ENCODE data around the gene LRRC49. TPM values are rescaled to one million over a fixed set of nuclear protein-coding genes. Genes with fewer than 3 reads are reported as not detected.

LRRC49 gene
- total and polyA plus RNA-seq, 2 experiments from 2014 or later = 8.5 to 14.6 TPM

- no peaks in the 10 kb centered on the region for H3K27me3 ChIP-seq (ENCODE audit: insufficient read depth)
- Mint-ChIP-seq H3K36me3 (ENCODE audit: low read depth) (peaks cover 3% of the 10 kb centered on the region; the same call in 1 of the 3 replicates), H3K9me3 (no peaks in the 10 kb centered on the region), H3K4me1 (peaks cover 18% of the 10 kb centered on the region), H3K27me3 (ENCODE audit: insufficient read depth, low read depth, poor library complexity) (no peaks in the 10 kb centered on the region), H3K4me3 (no peak overlapping the region), H3K27ac (no peak overlapping the region)
- H3K4me3 ChIP-seq = no peak overlapping the region
- no peaks in the 10 kb centered on the region for H4K20me1 ChIP-seq (replicated peaks; ENCODE audit: insufficient read depth)
- H3K27ac ChIP-seq (ENCODE audit: low read depth) = no peak overlapping the region
- no peaks in the 10 kb centered on the region for H3K9me2 ChIP-seq (ENCODE audit: insufficient read depth)
- H3K79me2 ChIP-seq (replicated peaks; ENCODE audit: insufficient read depth) = no peaks in the 10 kb centered on the region
- H3K36me3 ChIP-seq (ENCODE audit: insufficient read depth) = no peaks in the 10 kb centered on the region
- H3F3A ChIP-seq (replicated peaks; ENCODE audit: low read depth) = no peaks in the 10 kb centered on the region
- no peak overlapping the region for H3K4me2 ChIP-seq
- ATAC-seq (no peak), DNase-seq (ENCODE audit: low spot score) (no peak)
- no peak overlapping the region for H2AFZ ChIP-seq
- H3K4me1 ChIP-seq (ENCODE audit: insufficient read depth) = peaks cover 16% of the 10 kb centered on the region; the same call in 1 of the 2 replicates
- TF ChIP-seq JUNB (IDR thresholded peaks at IDR 0.05; ENCODE audit: unreplicated experiment) = no peak
- no peak for TF ChIP-seq CTCF (conservative IDR thresholded peaks at IDR 0.05; ENCODE audit: low read depth in 2 of 2)
- no peak for TF ChIP-seq STAT1 (IDR thresholded peaks at IDR 0.05; ENCODE audit: unreplicated experiment)
Observed at GRCh38 chr15:71052356-71052755, 159.7 kb downstream of the LRRC49 start.

- H3K4me3 ChIP-seq = no peak overlapping the region
- Mint-ChIP-seq H3K27ac (no peak overlapping the region; the same call in 1 of the 2 replicates), H3K4me3 (no peak overlapping the region), H3K36me3 (ENCODE audit: low read depth) (peaks cover 3% of the 10 kb centered on the region; the same call in 1 of the 3 replicates), H3K4me1 (peaks cover 12% of the 10 kb centered on the region), H3K9me3 (no peaks in the 10 kb centered on the region; the same call in 2 of the 3 replicates), H3K27me3 (ENCODE audit: insufficient read depth, low read depth, poor library complexity) (no peaks in the 10 kb centered on the region)
- no peak overlapping the region for H2AFZ ChIP-seq
- no peaks in the 10 kb centered on the region for H3K36me3 ChIP-seq (ENCODE audit: insufficient read depth)
- no peak overlapping the region for H3K4me2 ChIP-seq
- DNase-seq (ENCODE audit: low spot score) (no peak), ATAC-seq (no peak)
- no peaks in the 10 kb centered on the region for H3K27me3 ChIP-seq (ENCODE audit: insufficient read depth)
- no peaks in the 10 kb centered on the region for H4K20me1 ChIP-seq (replicated peaks; ENCODE audit: insufficient read depth)
- no peaks in the 10 kb centered on the region for H3K9me2 ChIP-seq (ENCODE audit: insufficient read depth)
- H3K4me1 ChIP-seq (ENCODE audit: insufficient read depth) = peaks cover 8% of the 10 kb centered on the region; the same call in 1 of the 2 replicates
- H3F3A ChIP-seq (replicated peaks; ENCODE audit: low read depth) = no peaks in the 10 kb centered on the region
- H3K79me2 ChIP-seq (replicated peaks; ENCODE audit: insufficient read depth) = no peaks in the 10 kb centered on the region
- H3K27ac ChIP-seq (ENCODE audit: low read depth) = no peak overlapping the region
- TF ChIP-seq ETS1 (IDR thresholded peaks at IDR 0.05) (no peak), ZNF331 (CRISPR knock-in tag; IDR thresholded peaks at IDR 0.05; ENCODE audit: low read depth) (no peak), JUNB (IDR thresholded peaks at IDR 0.05; ENCODE audit: unreplicated experiment) (no peak), POLR2AphosphoS5 (IDR thresholded peaks at IDR 0.05; ENCODE audit: low read depth) (no peak), REST (IDR thresholded peaks at IDR 0.05; ENCODE audit: unreplicated experiment) (no peak), ZNF462 (CRISPR knock-in tag; IDR thresholded peaks at IDR 0.05) (no peak)
Observed at GRCh38 chr15:71054286-71054952, 161.8 kb downstream of the LRRC49 start.

Measured in GM23338 (cell line).